B cell (primary cell): ENCODE measurements around the gene NPM3. TPM values are rescaled to one million over a fixed set of nuclear protein-coding genes. Genes with fewer than 3 reads are reported as not detected.

Experiments
- ATAC-seq: fragments of 200-7000 bp; cut with Tn5 transposase; one replicate; pipeline ENCODE4 v1.10.0; 2021; ENCODE audit warnings: low read depth, mild to moderate bottlenecking, moderate number of reproducible peaks, moderate library complexity
- CTCF ChIA-PET: fragments of 350-600 bp; sonication (Branson Sonifier 250); formaldehyde crosslinking; loops from one replicate; lab custom pipeline; 2021; ENCODE audit warnings: antibody characterized with exemption, inconsistent platforms; lab: Charles Lee
- POLR2A ChIA-PET: fragments of 350-600 bp; sonication (Branson Sonifier 250); formaldehyde crosslinking; loops from one replicate; lab custom pipeline; 2021; ENCODE audit warnings: antibody characterized with exemption; lab: Charles Lee
- DNase-seq: peaks from one replicate; pipeline ENCODE4 v3.0.0; 2013
- H2AFZ ChIP-seq: 2 replicates; pipeline ENCODE4 v1.6.1; 2012; ENCODE audit warnings: mild to moderate bottlenecking, low read depth, low read length; ENCODE audit not compliant: insufficient read depth, poor library complexity, severe bottlenecking
- H3K27ac ChIP-seq, 2 donors: 1 replicate in 1 of 2; 2 replicates in 1 of 2; pipeline ENCODE4 v1.5.1; 2012 to 2013; ENCODE audit warnings: low read length in 2 of 2, mild to moderate bottlenecking in 2 of 2, moderate library complexity in 1 of 2
- H3K27me3 ChIP-seq, 4 experiments: fragments of 200-600 bp in 1 of 4; sonication (generic) in 1 of 4; replicated peaks in 1 of 4; 1 replicate in 2 of 4; 2 replicates in 2 of 4; pipeline versions ENCODE4 v1.6.1 to v1.7.0; 2013 to 2016; ENCODE audit warnings: low read length in 3 of 4, mild to moderate bottlenecking in 2 of 4, mixed read lengths in 1 of 4, moderate library complexity in 1 of 4; ENCODE audit not compliant: insufficient read depth in 4 of 4, control insufficient read depth in 3 of 4; ENCODE audit errors: control extremely low read depth in 1 of 4
- H3K36me3 ChIP-seq, 2 experiments: replicated peaks in 1 of 2; 1 replicate in 1 of 2; 2 replicates in 1 of 2; pipeline versions ENCODE4 v1.6.1 to v1.7.1; 2013; ENCODE audit warnings: low read length in 1 of 2; ENCODE audit not compliant: insufficient read depth in 2 of 2, control insufficient read depth in 1 of 2; ENCODE audit errors: control extremely low read depth in 1 of 2, extremely low read depth in 1 of 2
- H3K4me1 ChIP-seq, 2 donors: fragments of 200-600 bp in 1 of 2; sonication (generic) in 1 of 2; 1 replicate in 1 of 2; 2 replicates in 1 of 2; pipeline versions ENCODE4 v1.5.1 to v1.6.1; 2013 to 2017; ENCODE audit warnings: low read length in 2 of 2; ENCODE audit not compliant: control insufficient read depth in 2 of 2, insufficient read depth in 2 of 2
- H3K4me2 ChIP-seq: replicated peaks from 2 replicates; pipeline ENCODE3; 2012; ENCODE audit warnings: mild to moderate bottlenecking, low read depth, low read length; ENCODE audit not compliant: poor library complexity, severe bottlenecking
- H3K4me3 ChIP-seq, 5 experiments: fragments of 200-600 bp in 1 of 5; sonication (generic) in 1 of 5; 1 replicate in 3 of 5; 2 replicates in 2 of 5; pipeline versions ENCODE4 v1.5.1 to v1.7.0; 2011 to 2016; ENCODE audit warnings: low read length in 4 of 5, mild to moderate bottlenecking in 4 of 5, low read depth in 2 of 5, control low read depth in 1 of 5, moderate library complexity in 1 of 5; ENCODE audit not compliant: insufficient read depth in 1 of 5; ENCODE audit errors: control extremely low read depth in 1 of 5, extremely low read depth in 1 of 5
- H3K79me2 ChIP-seq: fragments of 200-600 bp; sonication (generic); one replicate; pipeline ENCODE4 v1.6.0; 2016; ENCODE audit warnings: low read length; ENCODE audit not compliant: control insufficient read depth, insufficient read depth
- H3K9ac ChIP-seq: fragments of 200-600 bp; sonication (generic); 2 replicates; pipeline ENCODE4 v1.6.1; 2017; ENCODE audit warnings: mild to moderate bottlenecking, low read length, moderate library complexity
- H3K9me3 ChIP-seq, 3 donors: one replicate each; pipeline versions ENCODE4 v1.6.1 to v1.7.1; 2013; ENCODE audit warnings: low read length in 2 of 3; ENCODE audit not compliant: control insufficient read depth in 2 of 3, insufficient read depth in 1 of 3; ENCODE audit errors: control extremely low read depth in 1 of 3
- H4K20me1 ChIP-seq: 2 replicates; pipeline ENCODE4 v1.6.0; 2012; ENCODE audit warnings: mild to moderate bottlenecking, low read length; ENCODE audit not compliant: insufficient read depth, control insufficient read depth, poor library complexity, severe bottlenecking
- H3K27ac Mint-ChIP-seq: one replicate; pipeline ENCODE4 v1.8.0; 2021; ENCODE audit warnings: mixed read lengths
- H3K27me3 Mint-ChIP-seq: one replicate; pipeline ENCODE4 v1.8.0; 2021; ENCODE audit warnings: mixed read lengths
- H3K4me1 Mint-ChIP-seq: one replicate; pipeline ENCODE4 v1.8.0; 2021; ENCODE audit warnings: mixed read lengths
- H3K4me3 Mint-ChIP-seq: one replicate; pipeline ENCODE4 v1.8.0; 2021; ENCODE audit warnings: mixed read lengths
- H3K9me3 Mint-ChIP-seq: one replicate; pipeline ENCODE4 v1.8.0; 2022; ENCODE audit warnings: mixed read lengths; ENCODE audit not compliant: insufficient read depth
- EZH2 ChIP-seq: IDR thresholded peaks from 2 replicates; pipeline ENCODE4 v1.6.1; 2012; ENCODE audit warnings: borderline replicate concordance, low read depth, mild to moderate bottlenecking, moderate library complexity, low read length; ENCODE audit not compliant: insufficient read depth, poor library complexity, severe bottlenecking
- WGBS: methylation state at CpG from one replicate; pipeline ENCODE4 v1.1.5; 2013; ENCODE audit warnings: missing lambda C conversion rate; ENCODE audit not compliant: insufficient coverage; 5-methylcytosine and 5-hydroxymethylcytosine counted together
- intact Hi-C: fragments of 100-400 bp; cut with micrococcal nuclease; formaldehyde crosslinking; loops from one replicate; pipeline ENCODE4 v1.10.0; 2022
- polyA plus RNA-seq: library from polyadenylated mRNA; depleted of rRNA; stranded (reverse); fragments of >200 nt; gene quantifications from 2 replicates; pipeline ENCODE4 v1.2.3, GENCODE V29; 2012
- total RNA-seq, 2 donors: library from RNA; stranded (reverse); fragments of 120-200 nt in 1 of 2; gene quantifications; 1 replicate in 1 of 2; 2 replicates in 1 of 2; pipeline versions ENCODE4 v1.2.3 to v1.2.4, GENCODE V29; 2013 to 2022
- TF ChIP-seq, protein P1 (sequence below): fragments of 200-600 bp; IDR thresholded peaks from one replicate; pipeline ENCODE4 v1.8.0; 2022; ENCODE audit warnings: antibody characterized with exemption, mild to moderate bottlenecking

Gene NPM3
- total and polyA plus RNA-seq, 2 donors (not counting 1 experiment from before 2014, with no cell fraction given) = 7.7 to 13.5 TPM

DNA sequence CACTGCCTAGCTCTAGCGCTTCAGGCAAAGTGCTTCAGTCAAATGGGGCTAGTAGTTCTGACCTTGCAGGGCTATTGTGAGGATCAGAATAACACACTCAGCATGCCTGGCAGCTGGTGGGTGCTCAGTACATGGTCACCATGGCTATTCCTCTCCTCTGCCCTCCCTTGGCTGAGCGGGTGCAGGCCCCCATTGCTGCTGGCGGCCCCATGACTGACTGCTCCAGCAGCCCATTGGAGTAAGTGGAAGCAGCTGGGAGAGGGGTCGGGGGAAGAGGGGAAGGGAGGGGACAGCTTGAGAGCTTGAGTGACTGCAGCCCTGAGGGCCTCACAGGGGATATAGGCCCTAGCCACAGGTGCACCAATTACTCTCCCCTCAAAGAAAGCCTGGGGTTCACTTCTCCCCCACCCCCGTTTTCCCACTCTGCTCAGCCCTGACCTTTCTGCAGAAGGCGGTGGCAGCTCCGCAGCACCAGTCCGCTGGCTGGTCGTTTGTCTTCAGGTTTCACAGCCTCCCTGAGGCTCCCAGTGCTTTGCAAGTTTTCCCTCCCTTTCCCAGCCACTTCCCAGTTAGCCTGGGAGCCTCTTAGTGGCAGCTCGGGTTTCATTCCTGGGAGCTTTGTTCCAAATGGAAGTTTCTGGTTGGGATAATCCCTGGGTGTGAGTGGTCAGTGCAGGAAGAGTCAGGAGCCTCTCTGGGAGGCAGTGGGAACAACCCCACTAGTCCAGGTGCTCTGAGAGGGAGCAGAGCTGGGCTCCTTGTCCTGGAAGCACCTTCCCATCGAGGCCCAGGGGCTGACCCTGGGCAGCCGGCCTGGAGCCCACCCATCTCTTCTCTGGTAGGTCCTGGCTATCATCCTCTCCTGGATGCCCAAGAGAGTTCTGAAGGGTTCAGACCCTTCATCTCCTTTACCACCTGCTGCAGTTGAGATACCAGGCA lies 23.7 kb downstream of the NPM3 start:
- intact Hi-C loops = no loop called here
- no peak overlapping the region for H3K4me2 ChIP-seq
- no peak for TF ChIP-seq EZH2
- TF ChIP-seq, protein P1, sequence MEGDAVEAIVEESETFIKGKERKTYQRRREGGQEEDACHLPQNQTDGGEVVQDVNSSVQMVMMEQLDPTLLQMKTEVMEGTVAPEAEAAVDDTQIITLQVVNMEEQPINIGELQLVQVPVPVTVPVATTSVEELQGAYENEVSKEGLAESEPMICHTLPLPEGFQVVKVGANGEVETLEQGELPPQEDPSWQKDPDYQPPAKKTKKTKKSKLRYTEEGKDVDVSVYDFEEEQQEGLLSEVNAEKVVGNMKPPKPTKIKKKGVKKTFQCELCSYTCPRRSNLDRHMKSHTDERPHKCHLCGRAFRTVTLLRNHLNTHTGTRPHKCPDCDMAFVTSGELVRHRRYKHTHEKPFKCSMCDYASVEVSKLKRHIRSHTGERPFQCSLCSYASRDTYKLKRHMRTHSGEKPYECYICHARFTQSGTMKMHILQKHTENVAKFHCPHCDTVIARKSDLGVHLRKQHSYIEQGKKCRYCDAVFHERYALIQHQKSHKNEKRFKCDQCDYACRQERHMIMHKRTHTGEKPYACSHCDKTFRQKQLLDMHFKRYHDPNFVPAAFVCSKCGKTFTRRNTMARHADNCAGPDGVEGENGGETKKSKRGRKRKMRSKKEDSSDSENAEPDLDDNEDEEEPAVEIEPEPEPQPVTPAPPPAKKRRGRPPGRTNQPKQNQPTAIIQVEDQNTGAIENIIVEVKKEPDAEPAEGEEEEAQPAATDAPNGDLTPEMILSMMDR = no peak
- ATAC-seq = no peak
- WGBS = 92% methylated on average over 6 of the region's 12 CpGs
- H3K27ac ChIP-seq = no peak overlapping the region
- H3K36me3 ChIP-seq = no peaks in the 10 kb centered on the region
- no peaks in the 10 kb centered on the region for H3K79me2 ChIP-seq
- Mint-ChIP-seq H3K27me3 (peaks cover 27% of the 10 kb centered on the region), H3K9me3 (no peaks in the 10 kb centered on the region), H3K27ac (no peak overlapping the region), H3K4me1 (no peaks in the 10 kb centered on the region), H3K4me3 (no peak overlapping the region)
- ChIA-PET POLR2A (no interaction called here), CTCF (no interaction called here)
- H4K20me1 ChIP-seq = no peaks in the 10 kb centered on the region
- H3K4me1 ChIP-seq = no peaks in the 10 kb centered on the region
- no peaks in the 10 kb centered on the region for H3K27me3 ChIP-seq
- no peak for DNase-seq
- H2AFZ ChIP-seq = no peak overlapping the region
- H3K9me3 ChIP-seq = peaks cover 0 to under 1% (median 0%) of the 10 kb centered on the region in 3 donors
- no peak overlapping the region for H3K4me3 ChIP-seq
- H3K9ac ChIP-seq = no peak overlapping the region

DNA sequence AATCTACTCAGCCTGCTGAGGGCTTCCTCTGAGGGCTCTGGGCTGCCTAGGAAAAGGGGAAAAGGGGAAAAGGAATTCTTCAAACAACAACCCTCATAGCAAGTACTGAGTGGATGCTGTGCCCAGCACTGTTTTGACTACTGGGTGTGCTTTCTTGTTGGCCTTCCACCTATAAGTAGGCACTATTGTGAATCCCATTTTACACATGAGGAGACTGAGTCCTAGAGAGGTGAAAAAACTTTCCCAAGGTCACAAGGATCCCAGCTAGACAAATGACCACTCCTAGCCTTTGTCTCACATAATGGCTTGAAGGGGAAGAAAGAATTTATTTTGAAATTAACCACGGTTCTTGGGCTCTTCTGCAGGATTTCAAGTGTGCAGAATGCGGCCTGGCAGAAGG lies 24.4 kb downstream of the NPM3 start:
- Histone ChIP-seq H3K9ac (no peak overlapping the region), H4K20me1 (no peaks in the 10 kb centered on the region), H3K4me3 (no peak overlapping the region), H3K9me3 (no peaks in the 10 kb centered on the region), H3K4me1 (no peaks in the 10 kb centered on the region), H3K36me3 (no peaks in the 10 kb centered on the region), H3K4me2 (no peak overlapping the region), H2AFZ (no peak overlapping the region), H3K27me3 (no peaks in the 10 kb centered on the region), H3K27ac (no peak overlapping the region), H3K79me2 (no peaks in the 10 kb centered on the region)
- no peak for TF ChIP-seq EZH2
- TF ChIP-seq, protein P1 = no peak
- no peaks in the 10 kb centered on the region for H3K4me1 Mint-ChIP-seq
- 72% methylated on average over 2 of the region's 2 CpGs for WGBS
- ATAC-seq (no peak), DNase-seq (no peak)
- POLR2A ChIA-PET = no interaction called here
- intact Hi-C loops = no loop called here
- no peak overlapping the region for H3K27ac Mint-ChIP-seq
- H3K27me3 Mint-ChIP-seq = peaks cover 26% of the 10 kb centered on the region
- H3K9me3 Mint-ChIP-seq = no peaks in the 10 kb centered on the region
- CTCF ChIA-PET = interaction anchor here (0.6 kb wide), 1 partner anchor 15 kb away, joined by 4 read pairs; no protein-coding TSS in a partner anchor
- H3K4me3 Mint-ChIP-seq = no peak overlapping the region
